ENCODE data around the gene LRSAM1.
A peak's percentile ranks its signal among the peaks of the same experiment; 100 is the strongest.

GRCh38 chr9:127418037-127418471, 33.3 kb upstream of the LRSAM1 start:
- TF ChIP-seq CTCF (IDR thresholded peaks at IDR 0.05; ENCODE audit: borderline replicate concordance, extremely low read depth, low read length, poor library complexity, severe bottlenecking) (peak; percentile 67), EZH2 (IDR thresholded peaks at IDR 0.05; ENCODE audit: borderline replicate concordance, low read depth, low read length, severe bottlenecking) (no peak)

Data from DND-41 (cell line).